WTC11 (cell line): ENCODE data around the gene B3GALT4. TPM values are rescaled to one million over a fixed set of nuclear protein-coding genes. Genes with fewer than 3 reads are reported as not detected.

Experiments used
- ATAC-seq: fragments of 200-7000 bp; cut with Tn5 transposase; 2 replicates; pipeline ENCODE4 v1.10.0; 2021; ENCODE audit warnings: mild to moderate bottlenecking, moderate library complexity
- CTCF ChIA-PET: fragments of 300-600 bp; sonication (Branson Sonifier 250); formaldehyde crosslinking; loops from one replicate; lab custom pipeline; 2021; ENCODE audit warnings: antibody characterized with exemption; lab: Charles Lee
- POLR2A ChIA-PET: fragments of 350-600 bp; sonication (Branson Sonifier 250); formaldehyde crosslinking; loops from one replicate; lab custom pipeline; 2021; ENCODE audit warnings: antibody characterized with exemption; lab: Charles Lee
- DNase-seq: peaks from one replicate; pipeline ENCODE4 v3.0.0; 2021; ENCODE audit warnings: low spot score
- H3K27ac Mint-ChIP-seq: 2 replicates; pipeline ENCODE4 v1.8.0; 2021; ENCODE audit warnings: mixed read lengths
- H3K27me3 Mint-ChIP-seq: 2 replicates; pipeline ENCODE4 v1.8.0; 2021; ENCODE audit warnings: low read depth, mild to moderate bottlenecking, moderate library complexity, mixed read lengths
- H3K36me3 Mint-ChIP-seq: 2 replicates; pipeline ENCODE4 v1.8.0; 2021; ENCODE audit warnings: mixed read lengths
- H3K4me1 Mint-ChIP-seq: 2 replicates; pipeline ENCODE4 v1.8.0; 2022; ENCODE audit warnings: mixed read lengths
- H3K4me3 Mint-ChIP-seq: 2 replicates; pipeline ENCODE4 v1.8.0; 2021; ENCODE audit warnings: mild to moderate bottlenecking, moderate library complexity, mixed read lengths
- H3K9me3 Mint-ChIP-seq: 2 replicates; pipeline ENCODE4 v1.8.0; 2021; ENCODE audit warnings: mixed read lengths
- AFF4 ChIP-seq: sonication (generic); formaldehyde crosslinking; IDR thresholded peaks from 2 replicates; pipeline ENCODE4 v1.8.1; 2023; ENCODE audit warnings: mild to moderate bottlenecking, missing genetic modification reagents, borderline replicate concordance
- ARID4B ChIP-seq: sonication (generic); formaldehyde crosslinking; IDR thresholded peaks from 2 replicates; pipeline ENCODE4 v1.8.0; 2023; ENCODE audit warnings: missing genetic modification reagents, mild to moderate bottlenecking, borderline replicate concordance
- CDX4 ChIP-seq: fragments of 250-450 bp; sonication (Bioruptor Pico); IDR thresholded peaks from 2 replicates; pipeline ENCODE4 v1.9.0; 2021; ENCODE audit warnings: moderate library complexity, mild to moderate bottlenecking, inconsistent platforms, borderline replicate concordance
- ELF4 ChIP-seq: sonication (generic); formaldehyde crosslinking; IDR thresholded peaks from 2 replicates; pipeline ENCODE4 v1.8.1; 2022; ENCODE audit warnings: low read depth, mild to moderate bottlenecking, moderate library complexity, missing genetic modification reagents
- ERG ChIP-seq: fragments of 250-450 bp; sonication (Bioruptor Pico); IDR thresholded peaks from 2 replicates; pipeline ENCODE4 v1.8.0; 2021; ENCODE audit warnings: mild to moderate bottlenecking
- FOXP4 ChIP-seq: sonication (generic); formaldehyde crosslinking; IDR thresholded peaks from 2 replicates; pipeline ENCODE4 v1.8.0; 2022; ENCODE audit warnings: mild to moderate bottlenecking, missing genetic modification reagents
- JUN ChIP-seq: sonication (generic); formaldehyde crosslinking; IDR thresholded peaks from 2 replicates; pipeline ENCODE4 v1.8.0; 2023; ENCODE audit warnings: mild to moderate bottlenecking, missing genetic modification reagents
- NFATC4 ChIP-seq: fragments of 250-450 bp; sonication (Bioruptor Pico); IDR thresholded peaks from 2 replicates; pipeline ENCODE4 v1.9.0; 2021; ENCODE audit warnings: mild to moderate bottlenecking
- OVOL2 ChIP-seq: fragments of 250-450 bp; sonication (Bioruptor Pico); IDR thresholded peaks from 2 replicates; pipeline ENCODE4 v1.9.0; 2021; ENCODE audit warnings: mild to moderate bottlenecking, borderline replicate concordance
- PREB ChIP-seq: sonication (generic); formaldehyde crosslinking; IDR thresholded peaks from 2 replicates; pipeline ENCODE4 v1.8.1; 2022; ENCODE audit warnings: mild to moderate bottlenecking, missing genetic modification reagents, moderate library complexity, borderline replicate concordance
- RORB ChIP-seq: fragments of 250-450 bp; sonication (Bioruptor Pico); IDR thresholded peaks from 2 replicates; pipeline ENCODE4 v1.9.0; 2021; ENCODE audit warnings: mild to moderate bottlenecking
- STAT6 ChIP-seq: sonication (generic); formaldehyde crosslinking; conservative IDR thresholded peaks from 2 replicates; pipeline ENCODE4 v1.8.1; 2023; ENCODE audit warnings: mild to moderate bottlenecking, low read depth, missing genetic modification reagents, moderate library complexity
- USF2 ChIP-seq: sonication (generic); formaldehyde crosslinking; IDR thresholded peaks from 2 replicates; pipeline ENCODE4 v1.8.1; 2023; ENCODE audit warnings: mild to moderate bottlenecking, missing genetic modification reagents, moderate library complexity
- ZMAT4 ChIP-seq: fragments of 250-450 bp; sonication (Bioruptor Pico); IDR thresholded peaks from 2 replicates; pipeline ENCODE4 v1.9.0; 2021; ENCODE audit warnings: mild to moderate bottlenecking
- ZNF121 ChIP-seq: sonication (generic); formaldehyde crosslinking; IDR thresholded peaks from 2 replicates; pipeline ENCODE4 v1.8.0; 2023; ENCODE audit warnings: missing genetic modification reagents
- ZNF317 ChIP-seq: sonication (generic); formaldehyde crosslinking; IDR thresholded peaks from 2 replicates; pipeline ENCODE4 v1.8.1; 2023; ENCODE audit warnings: low read depth, mild to moderate bottlenecking, moderate library complexity, missing genetic modification reagents, borderline replicate concordance
- ZNF671 ChIP-seq: fragments of 250-450 bp; sonication (Bioruptor Pico); IDR thresholded peaks from 2 replicates; pipeline ENCODE4 v1.8.0; 2021; ENCODE audit warnings: mild to moderate bottlenecking
- total RNA-seq: library from RNA; stranded (reverse); gene quantifications from 3 replicates; pipeline ENCODE4 v1.2.3, GENCODE V29; 2021

Gene B3GALT4
- total RNA-seq, 1 experiment from 2014 or later: 4.1 TPM

- ChIA-PET CTCF (no interaction called here), POLR2A (no interaction called here)
- no peak for DNase-seq
- peaks cover 4% of the 10 kb centered on the region; the same call in 1 of the 2 replicates for H3K36me3 Mint-ChIP-seq
- no peaks in the 10 kb centered on the region for H3K4me1 Mint-ChIP-seq
- H3K4me3 Mint-ChIP-seq: no peak overlapping the region
- TF ChIP-seq ZNF317 (no peak), AFF4 (CRISPR knock-in tag) (no peak), ZNF121 (CRISPR knock-in tag) (no peak), ELF4 (no peak), ERG (no peak), USF2 (no peak), PREB (CRISPR knock-in tag) (no peak), STAT6 (CRISPR knock-in tag) (no peak), ZNF671 (CRISPR knock-in tag) (no peak), JUN (CRISPR knock-in tag) (no peak), NFATC4 (no peak), RORB (CRISPR knock-in tag) (no peak), ARID4B (CRISPR knock-in tag) (no peak), CDX4 (CRISPR knock-in tag) (no peak), ZMAT4 (no peak), FOXP4 (CRISPR knock-in tag) (no peak), OVOL2 (no peak)
- H3K9me3 Mint-ChIP-seq: no peaks in the 10 kb centered on the region
- no peaks in the 10 kb centered on the region for H3K27me3 Mint-ChIP-seq
- H3K27ac Mint-ChIP-seq: no peak overlapping the region; the same call in 1 of the 2 replicates
- no peak for ATAC-seq
These were observed 29.4 kb downstream of the B3GALT4 start for GRCh38 chr6:33306356-33306755.
